Kidney (tissue), 14 donors: ENCODE data around the gene ARHGEF1. TPM values are rescaled to one million over a fixed set of nuclear protein-coding genes. Genes with fewer than 3 reads are reported as not detected.

Experiments
- DNase-seq, 5 donors: peaks; one replicate each; pipeline ENCODE4 v3.0.0-alpha.2; 2013 to 2020
- FAIRE-seq: peaks from 2 replicates; lab custom pipeline; 2012; peaks lifted over from hg19 to GRCh38; lab: Jason Lieb, UNC
- H3K27ac ChIP-seq, 2 donors: one replicate each; pipeline ENCODE4 v1.7.0; 2013; ENCODE audit warnings: low read depth in 2 of 2, low read length in 2 of 2, inconsistent platforms in 1 of 2
- H3K27me3 ChIP-seq: one replicate; pipeline ENCODE4 v1.7.1; 2013; ENCODE audit warnings: low read length, inconsistent platforms; ENCODE audit not compliant: control insufficient read depth, insufficient read depth
- H3K36me3 ChIP-seq, 3 donors: one replicate each; pipeline versions ENCODE4 v1.7.0 to v1.7.1; 2013; ENCODE audit warnings: low read length in 3 of 3, control low read depth in 1 of 3, inconsistent platforms in 1 of 3; ENCODE audit not compliant: insufficient read depth in 3 of 3, control insufficient read depth in 2 of 3
- H3K4me1 ChIP-seq, 3 donors: one replicate each; pipeline versions ENCODE4 v1.7.0 to v1.7.1; 2013; ENCODE audit warnings: low read length in 3 of 3, inconsistent platforms in 1 of 3, low read depth in 1 of 3; ENCODE audit not compliant: control insufficient read depth in 2 of 3, insufficient read depth in 2 of 3
- H3K4me3 ChIP-seq, 3 donors: one replicate each; pipeline versions ENCODE4 v1.7.0 to v1.8.1; 2013; ENCODE audit warnings: low read length in 3 of 3, control low read depth in 1 of 3, inconsistent platforms in 1 of 3
- H3K9ac ChIP-seq, 3 donors: one replicate each; pipeline versions ENCODE4 v1.7.0 to v1.7.1; 2013; ENCODE audit warnings: low read length in 3 of 3, control low read depth in 1 of 3, inconsistent platforms in 1 of 3
- H3K9me3 ChIP-seq, 3 donors: one replicate each; pipeline versions ENCODE4 v1.7.0 to v1.7.1; 2013; ENCODE audit warnings: low read length in 3 of 3, control low read depth in 1 of 3, inconsistent platforms in 1 of 3; ENCODE audit not compliant: control insufficient read depth in 2 of 3, insufficient read depth in 1 of 3
- CTCF ChIP-seq: IDR thresholded peaks from 3 replicates; pipeline ENCODE4 v1.5.1; 2012; ENCODE audit warnings: mild to moderate bottlenecking, moderate library complexity, borderline replicate concordance; ENCODE audit not compliant: insufficient read depth; ENCODE audit errors: extremely low read depth
- intact Hi-C: fragments of 100-400 bp; cut with DNase I; formaldehyde crosslinking; loops from one replicate; pipeline ENCODE4 v1.11.1; 2022
- polyA plus RNA-seq: library from polyadenylated mRNA; stranded (reverse); fragments of 350-450 nt; fragmentation: Illumina TruSeq; extraction: RNeasy Lipid Tissue Mini Kit (QIAGEN cat#74804); gene quantifications from one replicate; pipeline ENCODE4 v1.2.3, GENCODE V29; 2014; ENCODE audit warnings: low read depth, low replicate concordance; ENCODE audit not compliant: insufficient read depth
- total RNA-seq: library from RNA; stranded (reverse); fragmentation: NEBNext Ultra II Directional; extraction: Animal tissue kit (Norgen Biotek cat#: 25700); gene quantifications from one replicate; pipeline ENCODE4 v1.2.1, GENCODE V29; 2021
- donor health status: control.
- donor health status: control.
- donor health status: control.
- donor health status: control.
- donor health status: control.
- donor health status: DM: yes; HTN: yes; CAD: no.
- donor health status: Normal renal cell carcinoma (clear cell type).

Gene ARHGEF1
- total and polyA plus RNA-seq, 2 donors from 2014 or later = 39.0 to 139 TPM

GRCh38 chr19:41928754-41929535 is 46.0 kb downstream of the ARHGEF1 start:
- intact Hi-C loops = no loop called here
- Histone ChIP-seq H3K4me3 (peak overlapping the region in 2 of 3 donors; percentile 43 to 48), H3K4me1 (peaks cover 0 to 6% (median 4%) of the 10 kb centered on the region in 3 donors), H3K36me3 (no peaks in the 10 kb centered on the region), H3K9me3 (no peaks in the 10 kb centered on the region), H3K9ac (peak overlapping the region in 1 of 3 donors; percentile 16), H3K27me3 (peaks cover 80% of the 10 kb centered on the region), H3K27ac (no peak overlapping the region)
- no peak for DNase-seq
- no peak for FAIRE-seq
- TF ChIP-seq CTCF = no peak

GRCh38 chr19:41929536-41930071 is 46.6 kb downstream of the ARHGEF1 start:
- H3K4me3 ChIP-seq = no peak overlapping the region
- no peak for FAIRE-seq
- TF ChIP-seq CTCF = no peak
- peaks cover 77% of the 10 kb centered on the region for H3K27me3 ChIP-seq
- no peaks in the 10 kb centered on the region for H3K9me3 ChIP-seq
- no peak for DNase-seq
- peaks cover 0 to 6% (median 4%) of the 10 kb centered on the region in 3 donors for H3K4me1 ChIP-seq
- H3K36me3 ChIP-seq = no peaks in the 10 kb centered on the region
- no peak overlapping the region for H3K27ac ChIP-seq
- intact Hi-C loops = no loop called here
- no peak overlapping the region for H3K9ac ChIP-seq

- intact Hi-C loops = no loop called here
- TF ChIP-seq CTCF = no peak
- H3K27me3 ChIP-seq = peaks cover 76% of the 10 kb centered on the region
Measured at GRCh38 chr19:41930322-41930722, 47.3 kb downstream of the ARHGEF1 start.

More at GRCh38 chr19:41930322-41930722, 47.3 kb downstream of the ARHGEF1 start:
- FAIRE-seq (no peak), DNase-seq (no peak)
- H3K4me1 ChIP-seq = peaks cover 0 to 6% (median 4%) of the 10 kb centered on the region in 3 donors
- H3K4me3 ChIP-seq = no peak overlapping the region
- H3K9ac ChIP-seq = no peak overlapping the region
- H3K36me3 ChIP-seq = no peaks in the 10 kb centered on the region
- no peak overlapping the region for H3K27ac ChIP-seq
- no peaks in the 10 kb centered on the region for H3K9me3 ChIP-seq
